WTC11 (cell line): ENCODE measurements around the gene PTN. TPM values are rescaled to one million over a fixed set of nuclear protein-coding genes. Genes with fewer than 3 reads are reported as not detected.

Experiments used
- ATAC-seq: fragments of 200-7000 bp; cut with Tn5 transposase; 2 replicates; pipeline ENCODE4 v1.10.0; 2021; ENCODE audit warnings: mild to moderate bottlenecking, moderate library complexity
- CTCF ChIA-PET: fragments of 300-600 bp; sonication (Branson Sonifier 250); formaldehyde crosslinking; loops from one replicate; lab custom pipeline; 2021; ENCODE audit warnings: antibody characterized with exemption; lab: Charles Lee
- POLR2A ChIA-PET: fragments of 350-600 bp; sonication (Branson Sonifier 250); formaldehyde crosslinking; loops from one replicate; lab custom pipeline; 2021; ENCODE audit warnings: antibody characterized with exemption; lab: Charles Lee
- DNase-seq: peaks from one replicate; pipeline ENCODE4 v3.0.0; 2021; ENCODE audit warnings: low spot score
- H3K27ac Mint-ChIP-seq: 2 replicates; pipeline ENCODE4 v1.8.0; 2021; ENCODE audit warnings: mixed read lengths
- H3K27me3 Mint-ChIP-seq: 2 replicates; pipeline ENCODE4 v1.8.0; 2021; ENCODE audit warnings: low read depth, mild to moderate bottlenecking, moderate library complexity, mixed read lengths
- H3K36me3 Mint-ChIP-seq: 2 replicates; pipeline ENCODE4 v1.8.0; 2021; ENCODE audit warnings: mixed read lengths
- H3K4me1 Mint-ChIP-seq: 2 replicates; pipeline ENCODE4 v1.8.0; 2022; ENCODE audit warnings: mixed read lengths
- H3K4me3 Mint-ChIP-seq: 2 replicates; pipeline ENCODE4 v1.8.0; 2021; ENCODE audit warnings: mild to moderate bottlenecking, moderate library complexity, mixed read lengths
- H3K9me3 Mint-ChIP-seq: 2 replicates; pipeline ENCODE4 v1.8.0; 2021; ENCODE audit warnings: mixed read lengths
- AFF4 ChIP-seq: sonication (generic); formaldehyde crosslinking; IDR thresholded peaks from 2 replicates; pipeline ENCODE4 v1.8.1; 2023; ENCODE audit warnings: mild to moderate bottlenecking, missing genetic modification reagents, borderline replicate concordance
- CBFB ChIP-seq: sonication (generic); formaldehyde crosslinking; IDR thresholded peaks from 2 replicates; pipeline ENCODE4 v1.8.1; 2022; ENCODE audit warnings: mild to moderate bottlenecking, low read depth, missing genetic modification reagents
- CDX4 ChIP-seq: fragments of 250-450 bp; sonication (Bioruptor Pico); IDR thresholded peaks from 2 replicates; pipeline ENCODE4 v1.9.0; 2021; ENCODE audit warnings: moderate library complexity, mild to moderate bottlenecking, inconsistent platforms, borderline replicate concordance
- CREB1 ChIP-seq: sonication (generic); formaldehyde crosslinking; IDR thresholded peaks from 2 replicates; pipeline ENCODE4 v1.8.0; 2023; ENCODE audit warnings: mild to moderate bottlenecking, missing genetic modification reagents
- CREM ChIP-seq: sonication (generic); formaldehyde crosslinking; IDR thresholded peaks from 2 replicates; pipeline ENCODE4 v1.8.1; 2022; ENCODE audit warnings: mild to moderate bottlenecking, missing genetic modification reagents, moderate library complexity
- E2F1 ChIP-seq: sonication (generic); formaldehyde crosslinking; IDR thresholded peaks from 2 replicates; pipeline ENCODE4 v1.8.0; 2022; ENCODE audit warnings: mild to moderate bottlenecking, missing genetic modification reagents
- FOXP4 ChIP-seq: sonication (generic); formaldehyde crosslinking; IDR thresholded peaks from 2 replicates; pipeline ENCODE4 v1.8.0; 2022; ENCODE audit warnings: mild to moderate bottlenecking, missing genetic modification reagents
- GABPB1 ChIP-seq: sonication (generic); formaldehyde crosslinking; IDR thresholded peaks from 2 replicates; pipeline ENCODE4 v1.8.1; 2023; ENCODE audit warnings: mild to moderate bottlenecking, missing genetic modification reagents
- JAZF1 ChIP-seq: fragments of 250-450 bp; sonication (Bioruptor Pico); IDR thresholded peaks from 2 replicates; pipeline ENCODE4 v1.9.0; 2021; ENCODE audit warnings: moderate library complexity, mild to moderate bottlenecking, inconsistent platforms
- MLX ChIP-seq: sonication (generic); formaldehyde crosslinking; IDR thresholded peaks from 2 replicates; pipeline ENCODE4 v1.8.1; 2023; ENCODE audit warnings: mild to moderate bottlenecking, missing genetic modification reagents, moderate library complexity
- MXD4 ChIP-seq: fragments of 250-450 bp; sonication (Bioruptor Pico); IDR thresholded peaks from 2 replicates; pipeline ENCODE4 v1.8.0; 2021; ENCODE audit warnings: mild to moderate bottlenecking, moderate library complexity, borderline replicate concordance
- NFE2L1 ChIP-seq: sonication (generic); formaldehyde crosslinking; IDR thresholded peaks from 2 replicates; pipeline ENCODE4 v1.8.1; 2023; ENCODE audit warnings: missing genetic modification reagents
- SMAD4 ChIP-seq: sonication (generic); formaldehyde crosslinking; IDR thresholded peaks from 2 replicates; pipeline ENCODE4 v1.8.0; 2022; ENCODE audit warnings: mild to moderate bottlenecking, missing genetic modification reagents
- USF1 ChIP-seq: sonication (generic); formaldehyde crosslinking; IDR thresholded peaks from 2 replicates; pipeline ENCODE4 v1.8.0; 2022; ENCODE audit warnings: mild to moderate bottlenecking, missing genetic modification reagents
- ZNF317 ChIP-seq: sonication (generic); formaldehyde crosslinking; IDR thresholded peaks from 2 replicates; pipeline ENCODE4 v1.8.1; 2023; ENCODE audit warnings: low read depth, mild to moderate bottlenecking, moderate library complexity, missing genetic modification reagents, borderline replicate concordance
- total RNA-seq: library from RNA; stranded (reverse); gene quantifications from 3 replicates; pipeline ENCODE4 v1.2.3, GENCODE V29; 2021

PTN gene
- total RNA-seq, 1 experiment from 2014 or later: 18.9 TPM

GRCh38 chr7:137245186-137245585 lies 98.3 kb downstream of the PTN start:
- DNase-seq: no peak
- POLR2A ChIA-PET: no interaction called here
- no peak for ATAC-seq
- CTCF ChIA-PET: no interaction called here
- no peak overlapping the region for H3K4me3 Mint-ChIP-seq
- peaks cover 19% of the 10 kb centered on the region for H3K4me1 Mint-ChIP-seq
- TF ChIP-seq FOXP4 (CRISPR knock-in tag) (no peak), JAZF1 (CRISPR knock-in tag) (no peak), CBFB (no peak), CREM (CRISPR knock-in tag) (no peak), GABPB1 (no peak), AFF4 (CRISPR knock-in tag) (no peak), ZNF317 (CRISPR knock-in tag) (no peak), SMAD4 (CRISPR knock-in tag) (no peak), E2F1 (CRISPR knock-in tag) (no peak), USF1 (CRISPR knock-in tag) (no peak)
- H3K27me3 Mint-ChIP-seq: no peaks in the 10 kb centered on the region
- no peaks in the 10 kb centered on the region for H3K36me3 Mint-ChIP-seq
- H3K9me3 Mint-ChIP-seq: no peaks in the 10 kb centered on the region
- no peak overlapping the region for H3K27ac Mint-ChIP-seq

- Mint-ChIP-seq H3K4me3 (no peak overlapping the region), H3K27me3 (no peaks in the 10 kb centered on the region), H3K9me3 (no peaks in the 10 kb centered on the region), H3K4me1 (peaks cover 19% of the 10 kb centered on the region), H3K27ac (no peak overlapping the region), H3K36me3 (no peaks in the 10 kb centered on the region)
- ChIA-PET CTCF (no interaction called here), POLR2A (no interaction called here)
- no peak for TF ChIP-seq CREB1 (CRISPR knock-in tag)
- ATAC-seq (no peak), DNase-seq (no peak)
These were observed 99.8 kb downstream of the PTN start for GRCh38 chr7:137243741-137244140.

GRCh38 chr7:137242616-137243015 lies 100.9 kb downstream of the PTN start:
- DNase-seq: no peak
- ATAC-seq: no peak
- Mint-ChIP-seq H3K36me3 (no peaks in the 10 kb centered on the region), H3K27ac (no peak overlapping the region), H3K4me1 (peaks cover 19% of the 10 kb centered on the region), H3K4me3 (no peak overlapping the region), H3K27me3 (no peaks in the 10 kb centered on the region), H3K9me3 (no peaks in the 10 kb centered on the region)
- CTCF ChIA-PET: no interaction called here
- no peak for TF ChIP-seq MXD4
- TF ChIP-seq CDX4: no peak
- no peak for TF ChIP-seq NFE2L1 (CRISPR knock-in tag)
- TF ChIP-seq MLX (CRISPR knock-in tag): no peak
- POLR2A ChIA-PET: no interaction called here
